Omental fat pad (tissue), 4 donors: ENCODE results near the gene CETP. TPM values are rescaled to one million over a fixed set of nuclear protein-coding genes. Genes with fewer than 3 reads are reported as not detected.

Experiments used
- ATAC-seq: fragments of 150-250 bp; one replicate; pipeline ENCODE4 v1.9.1; 2016; ENCODE audit warnings: mild to moderate bottlenecking, moderate library complexity; ENCODE audit not compliant: low FRiP score
- DNase-seq: peaks from one replicate; pipeline ENCODE4 v3.0.0-alpha.2; 2019; ENCODE audit warnings: low spot score
- total RNA-seq, 4 donors: library from RNA; depleted of rRNA; stranded (reverse); fragments of >200 nt; gene quantifications; one replicate each; pipeline ENCODE4 v1.1.0, GENCODE V29; 2016
- TF ChIP-seq, protein P1 (sequence below), 3 donors: fragments of 450-650 bp; IDR thresholded peaks; one replicate each; pipeline ENCODE4 v1.5.1; 2016 to 2017; ENCODE audit warnings: antibody characterized with exemption in 3 of 3, mild to moderate bottlenecking in 3 of 3, moderate library complexity in 2 of 3

Gene CETP
- total RNA-seq, 4 donors from 2014 or later, result 0.84 to 61.5 (median 5.9) TPM

DNA sequence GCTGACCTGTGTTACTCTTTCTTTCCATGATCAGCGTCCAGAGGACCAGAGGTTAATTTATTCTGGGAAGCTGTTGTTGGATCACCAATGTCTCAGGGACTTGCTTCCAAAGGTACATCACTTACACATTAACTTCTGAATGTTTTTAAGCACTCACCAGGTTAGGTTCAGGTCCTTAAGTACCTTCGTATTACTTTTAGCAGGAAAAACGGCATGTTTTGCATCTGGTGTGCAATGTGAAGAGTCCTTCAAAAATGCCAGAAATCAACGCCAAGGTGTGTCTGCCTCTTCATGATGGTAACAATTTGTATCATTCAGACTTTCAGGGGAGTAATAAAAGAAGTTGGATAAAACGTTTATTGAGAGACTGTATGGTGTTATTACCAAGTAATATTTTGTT lies 26.5 kb upstream of the CETP start:
- TF ChIP-seq, protein P1, sequence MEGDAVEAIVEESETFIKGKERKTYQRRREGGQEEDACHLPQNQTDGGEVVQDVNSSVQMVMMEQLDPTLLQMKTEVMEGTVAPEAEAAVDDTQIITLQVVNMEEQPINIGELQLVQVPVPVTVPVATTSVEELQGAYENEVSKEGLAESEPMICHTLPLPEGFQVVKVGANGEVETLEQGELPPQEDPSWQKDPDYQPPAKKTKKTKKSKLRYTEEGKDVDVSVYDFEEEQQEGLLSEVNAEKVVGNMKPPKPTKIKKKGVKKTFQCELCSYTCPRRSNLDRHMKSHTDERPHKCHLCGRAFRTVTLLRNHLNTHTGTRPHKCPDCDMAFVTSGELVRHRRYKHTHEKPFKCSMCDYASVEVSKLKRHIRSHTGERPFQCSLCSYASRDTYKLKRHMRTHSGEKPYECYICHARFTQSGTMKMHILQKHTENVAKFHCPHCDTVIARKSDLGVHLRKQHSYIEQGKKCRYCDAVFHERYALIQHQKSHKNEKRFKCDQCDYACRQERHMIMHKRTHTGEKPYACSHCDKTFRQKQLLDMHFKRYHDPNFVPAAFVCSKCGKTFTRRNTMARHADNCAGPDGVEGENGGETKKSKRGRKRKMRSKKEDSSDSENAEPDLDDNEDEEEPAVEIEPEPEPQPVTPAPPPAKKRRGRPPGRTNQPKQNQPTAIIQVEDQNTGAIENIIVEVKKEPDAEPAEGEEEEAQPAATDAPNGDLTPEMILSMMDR (IDR thresholded peaks at IDR 0.05), result no peak
- ATAC-seq (no peak), DNase-seq (no peak)

- TF ChIP-seq, protein P1 (IDR thresholded peaks at IDR 0.05), result no peak
- no peak for ATAC-seq
- no peak for DNase-seq
These were observed 25.3 kb upstream of the CETP start for GRCh38 chr16:56936491-56936890.

- no peak for ATAC-seq
- no peak for DNase-seq
- TF ChIP-seq, protein P1 (IDR thresholded peaks at IDR 0.05), result no peak
These were observed 24.8 kb upstream of the CETP start for GRCh38 chr16:56936950-56937349.

GRCh38 chr16:56938664-56939513 lies 22.9 kb upstream of the CETP start:
- ATAC-seq (no peak), DNase-seq (no peak)
- TF ChIP-seq, protein P1 (IDR thresholded peaks at IDR 0.05), result no peak

- TF ChIP-seq, protein P1 (IDR thresholded peaks at IDR 0.05), result no peak
- DNase-seq (no peak), ATAC-seq (no peak)
These were observed 21.9 kb upstream of the CETP start for GRCh38 chr16:56939801-56940200.

DNA sequence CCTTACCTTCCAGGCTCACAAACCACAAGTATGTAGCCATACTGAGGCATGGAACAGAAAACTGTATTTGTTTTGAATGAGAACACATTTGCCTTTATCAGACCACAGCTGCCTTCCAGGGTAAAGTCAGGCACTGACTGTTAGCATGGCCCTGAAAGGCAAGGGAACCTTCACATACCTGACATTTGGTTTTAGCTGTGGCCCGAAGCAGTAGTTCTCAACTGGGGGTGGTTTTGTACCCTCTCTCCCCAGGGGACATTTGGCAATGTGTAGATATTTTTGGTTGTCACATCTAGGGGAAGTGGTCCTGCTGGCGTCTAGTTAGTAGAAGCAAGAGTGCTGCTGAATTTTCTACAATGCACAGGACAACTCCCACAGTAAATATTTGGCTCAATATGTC lies 20.7 kb upstream of the CETP start:
- ATAC-seq (no peak), DNase-seq (no peak)
- TF ChIP-seq, protein P1 (IDR thresholded peaks at IDR 0.05), result no peak

GRCh38 chr16:56941856-56942331 lies 19.9 kb upstream of the CETP start:
- TF ChIP-seq, protein P1 (IDR thresholded peaks at IDR 0.05), result no peak
- DNase-seq (no peak), ATAC-seq (no peak)
